GM20000 (cell line): ENCODE measurements around the gene LRRC4C.

ENCODE experiments used
- DNase-seq: peaks from one replicate; pipeline ENCODE4 v3.0.0; 2012; ENCODE audit warnings: low spot score
- TF ChIP-seq, protein P1 (sequence below): IDR thresholded peaks from 2 replicates; pipeline ENCODE4 v1.5.1; 2012; ENCODE audit warnings: mild to moderate bottlenecking, control low read depth; ENCODE audit errors: extremely low read depth, missing control alignments

The LRRC4C gene

DNA sequence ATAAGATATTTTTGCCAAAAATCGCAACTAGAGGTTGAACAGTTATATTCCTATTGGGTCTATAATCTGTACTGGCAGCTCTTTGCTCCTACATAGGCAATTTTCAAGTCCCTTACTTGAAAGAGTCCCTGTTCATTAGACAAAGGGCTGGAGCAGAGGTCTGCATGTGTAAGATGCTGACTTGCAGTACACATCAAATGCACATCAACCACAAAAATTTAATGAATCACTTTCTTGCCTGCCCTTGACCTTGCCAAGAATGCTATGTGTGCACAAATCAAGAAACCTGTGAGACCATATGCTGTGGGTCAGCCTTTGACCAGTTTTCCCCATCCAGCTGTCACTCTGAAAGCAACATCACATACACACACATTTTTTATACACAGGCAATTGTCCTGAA is 661.5 kb downstream of the LRRC4C start:
- no peak for DNase-seq
- TF ChIP-seq, protein P1, sequence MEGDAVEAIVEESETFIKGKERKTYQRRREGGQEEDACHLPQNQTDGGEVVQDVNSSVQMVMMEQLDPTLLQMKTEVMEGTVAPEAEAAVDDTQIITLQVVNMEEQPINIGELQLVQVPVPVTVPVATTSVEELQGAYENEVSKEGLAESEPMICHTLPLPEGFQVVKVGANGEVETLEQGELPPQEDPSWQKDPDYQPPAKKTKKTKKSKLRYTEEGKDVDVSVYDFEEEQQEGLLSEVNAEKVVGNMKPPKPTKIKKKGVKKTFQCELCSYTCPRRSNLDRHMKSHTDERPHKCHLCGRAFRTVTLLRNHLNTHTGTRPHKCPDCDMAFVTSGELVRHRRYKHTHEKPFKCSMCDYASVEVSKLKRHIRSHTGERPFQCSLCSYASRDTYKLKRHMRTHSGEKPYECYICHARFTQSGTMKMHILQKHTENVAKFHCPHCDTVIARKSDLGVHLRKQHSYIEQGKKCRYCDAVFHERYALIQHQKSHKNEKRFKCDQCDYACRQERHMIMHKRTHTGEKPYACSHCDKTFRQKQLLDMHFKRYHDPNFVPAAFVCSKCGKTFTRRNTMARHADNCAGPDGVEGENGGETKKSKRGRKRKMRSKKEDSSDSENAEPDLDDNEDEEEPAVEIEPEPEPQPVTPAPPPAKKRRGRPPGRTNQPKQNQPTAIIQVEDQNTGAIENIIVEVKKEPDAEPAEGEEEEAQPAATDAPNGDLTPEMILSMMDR, result no peak

GRCh38 chr11:40787224-40787623 is 672.2 kb downstream of the LRRC4C start:
- DNase-seq, result no peak
- TF ChIP-seq, protein P1, result no peak

DNA sequence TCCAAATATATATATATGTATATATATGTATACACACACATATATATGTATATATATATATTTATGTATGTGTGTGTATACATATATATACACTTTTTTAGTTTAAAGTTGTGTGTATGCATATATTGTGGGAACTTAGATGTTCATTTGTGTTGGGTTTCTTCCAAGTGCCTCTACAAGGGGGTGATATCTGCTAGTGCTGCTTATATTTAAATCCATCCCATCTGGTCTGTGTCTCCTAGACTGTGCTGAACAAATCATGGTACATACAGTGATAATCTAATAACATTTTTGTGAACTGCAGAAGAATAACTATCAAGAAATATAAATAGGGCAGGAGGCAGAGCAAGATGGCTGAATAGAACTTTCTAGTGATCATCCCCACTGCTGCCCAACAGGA is 696.4 kb downstream of the LRRC4C start:
- TF ChIP-seq, protein P1, result no peak
- no peak for DNase-seq

DNA sequence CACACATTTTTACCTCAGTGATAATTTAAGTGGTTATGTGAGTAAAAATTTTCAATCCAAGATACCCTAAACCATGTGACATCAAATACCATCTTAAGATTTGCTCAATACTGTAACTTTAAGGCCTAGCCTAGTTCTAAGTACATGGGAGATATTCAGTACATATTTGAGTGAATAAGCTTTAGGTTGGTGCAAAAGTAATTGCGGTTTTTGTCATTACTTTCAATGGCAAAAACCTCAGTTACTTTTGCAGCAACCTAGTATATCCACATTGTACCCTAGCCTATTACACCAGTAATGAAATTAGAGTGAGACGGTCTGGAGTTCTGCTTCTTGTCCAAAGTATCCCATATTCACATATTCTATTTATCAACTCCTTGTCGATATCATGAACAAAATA is 700.1 kb downstream of the LRRC4C start:
- DNase-seq, result no peak
- TF ChIP-seq, protein P1, result no peak

GRCh38 chr11:40754297-40754696 is 705.2 kb downstream of the LRRC4C start:
- TF ChIP-seq, protein P1, result no peak
- no peak for DNase-seq

DNA sequence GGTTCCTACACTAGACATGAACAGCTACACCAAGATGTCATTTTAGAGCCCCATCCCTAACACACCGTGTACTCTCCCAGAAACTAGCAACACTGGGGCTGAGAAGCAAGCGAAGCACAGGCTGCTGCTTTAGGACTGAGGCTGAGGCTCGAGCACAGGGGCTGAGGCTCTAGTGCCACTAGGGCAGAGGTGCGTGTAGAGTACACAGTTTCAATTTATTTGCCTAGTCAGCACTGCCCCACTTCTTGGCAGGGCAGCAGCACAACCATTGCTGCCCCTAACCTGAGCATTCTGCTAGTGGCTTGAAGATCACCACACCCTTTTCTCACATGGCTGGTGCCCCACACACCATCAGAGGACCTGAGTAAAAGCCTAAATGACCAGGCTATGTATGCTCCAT is 713.2 kb downstream of the LRRC4C start:
- DNase-seq, result no peak
- TF ChIP-seq, protein P1, result no peak

- TF ChIP-seq, protein P1, result no peak
- DNase-seq, result no peak
These were observed 727.3 kb downstream of the LRRC4C start for GRCh38 chr11:40732132-40732531.
